ENCODE results near the gene TSC22D1.

DNA sequence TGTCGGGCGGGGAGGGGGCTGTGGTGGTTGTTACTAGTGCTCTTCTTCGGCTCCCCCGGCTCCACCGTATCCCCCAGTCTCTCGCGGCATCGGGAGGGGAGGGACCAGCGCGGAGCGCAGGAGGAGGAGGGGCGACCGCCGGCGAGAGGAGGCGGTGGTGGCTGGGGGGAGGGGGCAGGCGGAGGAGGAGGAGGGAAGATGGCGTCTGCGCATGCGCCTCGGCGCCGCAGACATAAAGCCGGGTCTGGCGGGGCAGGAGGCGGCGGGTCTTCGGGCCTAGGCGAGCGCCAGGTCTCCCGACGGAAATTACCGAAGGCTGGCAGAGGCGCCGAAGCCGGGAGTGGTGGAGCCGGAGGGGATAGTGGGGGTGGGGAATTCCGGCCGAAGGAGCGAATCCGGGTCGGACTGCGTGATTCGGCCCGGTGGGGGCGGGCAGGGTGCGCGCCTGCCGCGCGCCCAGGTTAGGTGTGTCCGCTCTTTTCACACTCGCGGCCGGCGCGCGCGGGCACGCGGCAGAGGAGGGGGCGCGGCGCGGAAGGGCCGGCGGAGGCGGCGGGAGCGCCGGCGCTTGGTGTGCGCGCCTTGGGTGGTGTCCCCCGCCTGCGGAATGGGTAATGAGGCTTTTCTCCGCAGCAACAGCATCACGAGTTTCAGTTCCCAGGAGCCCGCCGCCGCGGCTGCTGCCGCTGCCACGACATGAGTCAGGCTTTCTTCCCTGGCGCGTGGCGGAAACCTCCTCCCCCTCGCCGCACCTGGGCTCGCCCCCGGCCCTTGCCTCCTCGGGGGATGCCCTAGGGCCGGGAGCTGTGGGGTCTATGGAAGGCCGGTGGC lies 1.3 kb upstream of the TSC22D1 start:
- TF ChIP-seq, protein P1, sequence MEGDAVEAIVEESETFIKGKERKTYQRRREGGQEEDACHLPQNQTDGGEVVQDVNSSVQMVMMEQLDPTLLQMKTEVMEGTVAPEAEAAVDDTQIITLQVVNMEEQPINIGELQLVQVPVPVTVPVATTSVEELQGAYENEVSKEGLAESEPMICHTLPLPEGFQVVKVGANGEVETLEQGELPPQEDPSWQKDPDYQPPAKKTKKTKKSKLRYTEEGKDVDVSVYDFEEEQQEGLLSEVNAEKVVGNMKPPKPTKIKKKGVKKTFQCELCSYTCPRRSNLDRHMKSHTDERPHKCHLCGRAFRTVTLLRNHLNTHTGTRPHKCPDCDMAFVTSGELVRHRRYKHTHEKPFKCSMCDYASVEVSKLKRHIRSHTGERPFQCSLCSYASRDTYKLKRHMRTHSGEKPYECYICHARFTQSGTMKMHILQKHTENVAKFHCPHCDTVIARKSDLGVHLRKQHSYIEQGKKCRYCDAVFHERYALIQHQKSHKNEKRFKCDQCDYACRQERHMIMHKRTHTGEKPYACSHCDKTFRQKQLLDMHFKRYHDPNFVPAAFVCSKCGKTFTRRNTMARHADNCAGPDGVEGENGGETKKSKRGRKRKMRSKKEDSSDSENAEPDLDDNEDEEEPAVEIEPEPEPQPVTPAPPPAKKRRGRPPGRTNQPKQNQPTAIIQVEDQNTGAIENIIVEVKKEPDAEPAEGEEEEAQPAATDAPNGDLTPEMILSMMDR (IDR thresholded peaks at IDR 0.05; ENCODE audit: poor library complexity): no peak
- TF ChIP-seq EZH2 (IDR thresholded peaks at IDR 0.05; ENCODE audit: borderline replicate concordance) (no peak), EZH2phosphoT487 (IDR thresholded peaks at IDR 0.05; ENCODE audit: low read depth, severe bottlenecking, unreplicated experiment) (no peak)

Measured in hepatocyte (in vitro differentiated cells).